Measurements from ENCODE around the gene ARPC5L.
"Not testable (repeated sequence)": the region's sequence is repeated elsewhere in the genome, so short reads cannot be mapped to it uniquely, and the experiment has no call there.

ARPC5L gene

DNA sequence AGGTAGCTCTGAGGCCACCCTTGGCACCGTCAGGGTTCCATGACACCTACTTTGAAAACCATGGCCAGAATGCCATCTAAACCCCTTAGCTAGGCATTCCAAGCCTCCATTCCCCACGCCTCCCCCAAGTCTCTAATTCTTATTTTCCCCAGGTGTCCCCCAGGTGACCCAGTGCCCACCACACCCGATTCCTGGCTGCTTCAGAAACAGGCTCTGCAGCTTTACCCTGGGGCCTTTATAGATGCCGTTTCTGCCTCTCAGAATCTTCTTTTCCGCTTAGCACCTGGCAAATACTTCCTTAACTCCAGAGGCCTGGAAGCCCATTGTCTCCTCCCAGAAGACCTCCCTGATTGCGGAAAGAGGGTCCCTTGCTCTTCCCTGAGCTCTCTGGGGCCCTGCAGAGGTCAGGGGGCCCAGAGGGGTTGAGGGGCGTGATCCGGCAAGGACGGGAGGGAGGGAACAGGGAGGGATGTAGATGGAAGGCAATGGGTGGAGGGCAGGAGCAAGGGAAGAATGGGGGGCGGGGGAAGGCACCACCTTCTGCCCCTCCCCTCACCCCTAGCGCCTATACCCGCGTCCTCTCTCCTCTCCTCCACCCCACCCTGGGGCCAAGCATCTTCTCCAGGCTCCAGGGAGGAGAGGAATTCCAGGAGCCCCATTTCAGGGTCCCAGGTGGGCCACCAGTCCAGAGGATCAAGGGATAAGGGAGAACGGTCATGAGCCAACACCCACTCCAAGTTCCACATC, 20.7 kb upstream of the ARPC5L start:
- no peak for DNase-seq (ENCODE audit: low read depth in 2 of 2)

DNA sequence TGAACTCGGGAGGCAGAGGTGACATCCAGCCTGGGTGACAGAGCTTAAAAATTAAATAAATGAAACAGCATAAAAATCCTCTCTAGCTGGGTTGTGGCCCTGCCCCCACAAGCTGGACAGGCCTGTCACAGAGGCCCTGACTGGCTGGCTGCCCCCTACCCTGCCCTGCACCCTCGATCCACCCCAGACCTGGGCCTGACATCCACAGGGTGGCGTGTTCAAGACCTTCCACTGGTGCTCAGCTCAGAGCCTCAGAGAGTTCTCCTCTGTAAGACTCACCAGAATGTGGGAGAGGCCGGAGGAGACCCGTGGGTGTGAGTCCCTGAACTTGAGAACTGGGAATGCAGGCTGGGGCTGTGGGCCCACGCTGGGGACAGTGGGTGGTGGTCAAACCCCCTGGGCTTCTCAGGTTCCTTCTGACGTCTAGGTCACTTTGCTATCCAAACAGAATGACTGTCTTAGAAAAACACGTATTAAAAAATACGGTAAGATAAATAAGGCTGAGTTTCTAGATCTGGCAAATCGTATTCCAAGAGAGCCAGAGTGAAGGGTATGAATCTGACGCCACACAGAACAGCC, 18.4 kb upstream of the ARPC5L start:
- DNase-seq (ENCODE audit: low read depth in 2 of 2): no peak

DNA sequence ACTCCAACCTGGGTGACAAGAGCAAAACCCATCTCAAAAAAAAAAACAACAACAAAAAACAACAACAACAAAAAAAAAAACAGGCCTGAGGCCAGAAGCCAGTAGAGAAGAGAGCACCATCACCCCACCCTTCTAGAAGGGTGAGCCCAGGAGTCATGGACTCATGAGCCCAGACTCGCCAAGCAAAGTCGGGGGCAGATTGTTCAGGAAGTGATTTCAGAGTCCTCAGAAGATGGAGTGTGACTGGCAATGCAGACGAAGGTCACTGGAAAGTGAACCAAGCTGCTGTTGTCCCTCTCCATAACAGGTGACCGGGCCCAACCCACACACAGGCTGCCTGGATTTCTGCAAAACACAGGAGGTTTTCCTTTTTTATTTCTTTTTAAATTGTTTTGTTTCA, 17.6 kb upstream of the ARPC5L start:
- DNase-seq (ENCODE audit: low read depth in 2 of 2): no peak

DNA sequence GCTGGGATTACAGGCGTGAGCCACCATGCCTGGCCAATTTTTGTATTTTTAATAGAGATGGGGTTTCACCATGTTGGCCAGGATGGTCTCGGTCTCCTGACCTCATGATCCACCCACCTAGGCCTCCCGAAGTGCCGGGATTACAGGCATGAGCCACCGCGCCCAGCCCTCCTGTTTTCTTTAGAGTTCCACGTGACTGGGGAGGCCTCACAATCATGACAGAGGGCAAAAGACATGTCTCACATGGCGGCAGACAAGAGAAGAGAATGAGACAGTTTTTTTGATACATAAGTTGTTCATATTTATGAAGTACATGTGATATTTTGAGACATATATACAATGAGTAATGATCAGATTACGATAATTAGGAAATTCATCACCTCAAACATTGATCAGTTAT, 15.5 kb upstream of the ARPC5L start:
- not testable (repeated sequence) for DNase-seq (ENCODE audit: low read depth in 2 of 2)

DNA sequence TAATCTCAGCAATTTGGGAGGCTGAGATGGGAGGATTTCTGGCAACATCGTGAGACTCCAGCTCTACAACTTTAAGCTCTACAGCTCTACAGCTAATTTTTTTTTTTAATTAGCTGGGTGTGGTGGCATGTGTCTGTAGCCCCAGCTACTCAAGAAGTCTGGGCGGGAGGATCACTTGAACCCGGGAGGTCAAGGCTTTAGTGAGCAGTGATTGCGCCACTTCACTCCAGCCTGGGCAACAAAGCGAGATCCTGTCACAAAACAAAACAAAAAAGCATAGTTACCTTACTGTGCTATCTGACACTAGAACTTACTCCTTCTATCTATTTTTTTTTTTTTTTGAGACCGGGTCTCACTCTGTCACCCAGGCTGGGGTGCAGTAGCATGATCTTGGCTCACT, 15.0 kb upstream of the ARPC5L start:
- DNase-seq (ENCODE audit: low read depth in 2 of 2): no peak

DNA sequence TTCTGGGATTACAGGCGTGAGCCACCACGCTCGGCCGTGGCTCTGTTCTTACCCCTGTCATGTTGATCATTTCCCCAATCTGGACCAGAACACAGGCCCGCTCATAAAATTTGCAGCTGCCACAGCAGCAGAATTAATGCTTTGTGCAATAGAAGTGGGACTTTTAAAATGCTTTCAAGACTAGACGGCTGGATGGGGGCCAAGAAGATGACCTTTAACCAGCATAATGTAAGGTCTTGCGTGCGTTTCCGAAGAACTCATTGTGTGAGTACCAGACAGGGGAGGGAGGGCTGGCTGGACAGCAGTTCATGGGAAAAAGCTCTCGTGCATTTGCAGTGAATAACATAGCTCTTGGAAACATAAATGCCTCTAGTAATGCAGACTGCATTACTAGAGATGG, 12.1 kb upstream of the ARPC5L start:
- no peak for DNase-seq (ENCODE audit: low read depth in 2 of 2)

DNA sequence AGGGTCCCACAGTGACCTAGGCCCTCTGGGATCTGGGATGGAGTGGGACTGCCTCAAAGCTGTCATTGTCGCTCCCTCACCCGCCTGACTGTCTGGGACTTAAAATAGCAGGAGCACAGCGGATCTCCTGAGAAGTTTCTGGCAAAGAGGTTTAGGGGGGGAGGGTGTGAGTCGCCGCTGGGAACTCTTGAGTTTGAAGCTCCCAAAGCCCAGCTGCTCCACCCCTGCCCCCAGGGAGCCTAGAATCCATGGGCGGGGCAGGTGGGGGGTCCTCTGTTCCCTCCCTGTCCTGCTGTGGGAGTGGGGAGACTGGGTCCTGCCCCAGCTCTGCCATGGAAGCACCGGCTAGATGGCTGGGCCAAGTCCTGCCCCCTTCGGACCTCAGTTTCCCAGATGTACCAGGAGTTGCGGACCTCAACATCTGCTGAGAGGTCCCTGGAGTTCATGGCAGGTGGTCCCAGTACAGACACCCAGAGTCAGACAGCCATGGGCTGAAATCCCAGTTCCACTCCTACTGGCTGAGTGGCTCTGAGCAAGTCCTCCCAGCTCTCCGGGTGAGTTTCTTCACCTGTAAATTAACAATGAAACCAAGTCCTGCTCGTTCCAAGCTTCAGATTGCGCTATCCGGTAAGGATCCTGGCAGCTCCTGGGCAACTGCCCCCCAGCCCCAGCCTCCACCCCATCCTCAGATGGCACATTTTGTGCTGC, 9.7 kb upstream of the ARPC5L start:
- DNase-seq (ENCODE audit: low read depth in 2 of 2): no peak

DNA sequence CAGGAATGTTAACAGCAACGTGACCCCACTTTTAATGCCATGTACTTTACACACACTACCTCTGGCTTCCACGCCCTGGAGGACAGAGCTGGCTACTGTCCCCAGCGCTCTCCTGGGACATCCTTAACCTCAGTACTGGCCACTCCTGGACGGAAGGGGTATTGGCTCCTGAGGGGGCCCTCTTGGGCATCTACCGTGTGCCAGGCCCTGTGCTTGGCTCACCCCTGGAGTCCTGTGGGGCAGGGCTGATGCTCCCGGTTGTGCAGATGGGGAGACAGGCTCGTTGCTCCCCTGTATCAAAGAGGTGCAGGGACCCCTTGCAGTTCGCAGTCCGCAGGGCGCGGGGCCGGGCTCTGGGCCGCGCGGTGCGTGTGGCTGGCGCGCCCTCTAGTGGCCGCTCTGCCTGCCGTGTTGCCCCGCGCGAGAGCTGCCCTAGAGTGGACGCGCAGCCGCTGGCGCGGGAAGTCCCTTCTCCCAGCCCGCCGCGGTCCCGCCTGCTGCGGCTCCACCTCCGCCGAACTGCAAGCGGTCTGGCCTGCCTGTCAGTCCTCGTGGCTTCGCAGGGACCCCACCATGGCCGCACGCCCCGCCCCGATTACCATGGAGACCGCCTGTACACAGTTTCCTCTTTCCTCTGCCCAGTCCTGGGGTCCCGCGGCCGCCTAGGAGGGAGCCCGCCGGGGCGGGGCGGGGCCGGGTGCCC, 8.9 kb upstream of the ARPC5L start, which contains the start of gene WDR38:
Gene WDR38 (plus strand): TSS at position 632 of the 703 bp plus-strand sequence. CDS start 72 bp downstream, outside the sequence.
- DNase-seq (ENCODE audit: low read depth in 2 of 2): peak; percentile 59 to 61

DNA sequence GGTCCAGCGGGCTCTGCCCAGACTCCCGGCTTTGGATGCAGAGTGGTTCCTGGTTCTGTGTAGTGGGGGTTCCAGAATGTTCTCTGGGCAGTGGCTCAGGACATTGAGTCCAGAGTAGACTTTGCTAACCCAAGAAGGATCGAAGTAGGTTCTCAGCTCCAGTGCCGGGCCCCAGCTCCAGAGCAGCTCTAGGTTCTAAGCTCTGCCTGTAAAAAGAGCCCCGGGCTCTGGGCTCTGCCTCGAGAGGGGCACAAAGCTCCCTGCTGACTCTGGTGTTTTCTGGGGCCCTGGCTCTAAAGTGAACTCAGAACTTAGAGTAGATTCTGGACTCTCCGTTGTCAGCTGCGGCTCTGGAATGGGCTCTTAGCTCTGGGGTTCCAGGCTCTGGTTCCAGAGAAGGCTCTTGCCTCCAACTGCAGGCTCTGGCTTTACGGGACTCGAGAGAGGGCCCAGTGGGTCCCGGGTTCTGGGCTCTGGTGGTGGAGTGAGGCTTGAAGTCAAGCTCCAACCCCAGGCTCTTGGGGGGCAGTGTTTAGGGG, 8.3 kb upstream of the ARPC5L start:
- DNase-seq (ENCODE audit: low read depth in 2 of 2): no peak

DNA sequence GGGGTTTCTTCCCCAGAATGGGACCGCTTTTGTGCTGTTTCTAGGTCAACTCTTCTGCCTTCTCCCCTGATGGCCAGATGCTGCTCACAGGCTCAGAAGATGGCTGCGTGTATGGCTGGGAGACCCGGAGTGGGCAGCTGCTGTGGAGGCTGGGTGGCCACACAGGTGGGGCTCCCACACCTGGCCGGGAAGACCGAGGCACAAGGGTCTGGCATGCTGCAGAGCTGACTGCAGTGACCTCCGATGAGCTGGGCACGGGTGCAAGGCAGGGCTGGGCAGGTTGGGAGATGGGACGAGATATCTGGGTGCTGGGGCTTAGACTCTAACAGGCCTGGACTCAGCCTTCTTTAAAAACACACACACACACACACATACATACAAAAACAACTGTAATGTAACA, 7.8 kb upstream of the ARPC5L start:
- no peak for DNase-seq (ENCODE audit: low read depth in 2 of 2)

DNA sequence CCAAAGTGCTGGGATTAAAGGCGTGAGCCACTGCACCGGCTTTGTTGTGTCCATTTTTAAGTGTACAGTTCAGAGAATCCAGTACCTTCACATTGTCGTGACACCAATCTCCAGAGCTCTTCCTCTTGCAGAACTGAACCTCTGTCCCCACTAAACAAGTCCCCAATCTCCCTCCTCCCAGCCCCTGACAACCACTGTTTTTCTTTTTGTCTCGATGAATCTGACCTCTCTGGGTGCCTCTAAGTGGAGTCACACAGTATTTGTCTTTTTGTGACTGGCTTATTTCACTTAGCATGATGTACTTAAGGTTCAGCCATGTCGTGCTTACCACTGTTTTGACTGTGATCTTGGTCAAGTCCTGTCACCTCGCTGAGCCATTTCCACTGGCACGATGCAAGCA, 7.1 kb upstream of the ARPC5L start:
- no peak for DNase-seq (ENCODE audit: low read depth in 2 of 2)

DNA sequence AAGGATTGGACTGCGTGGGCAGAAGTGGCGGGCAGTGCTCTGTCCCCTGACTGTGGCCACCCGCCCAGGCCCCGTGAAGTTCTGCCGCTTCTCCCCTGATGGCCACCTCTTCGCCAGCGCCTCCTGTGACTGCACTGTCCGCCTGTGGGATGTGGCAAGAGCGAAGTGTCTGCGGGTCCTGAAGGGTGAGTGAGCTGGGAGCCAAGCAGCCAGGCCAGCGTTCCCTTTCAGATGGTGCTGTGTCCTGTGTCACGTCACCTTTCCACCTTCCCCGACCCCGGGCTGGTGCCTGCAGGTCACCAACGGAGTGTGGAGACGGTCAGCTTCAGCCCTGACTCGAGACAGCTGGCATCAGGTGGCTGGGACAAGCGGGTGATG, 6.4 kb upstream of the ARPC5L start:
- DNase-seq (ENCODE audit: low read depth in 2 of 2): no peak

DNA sequence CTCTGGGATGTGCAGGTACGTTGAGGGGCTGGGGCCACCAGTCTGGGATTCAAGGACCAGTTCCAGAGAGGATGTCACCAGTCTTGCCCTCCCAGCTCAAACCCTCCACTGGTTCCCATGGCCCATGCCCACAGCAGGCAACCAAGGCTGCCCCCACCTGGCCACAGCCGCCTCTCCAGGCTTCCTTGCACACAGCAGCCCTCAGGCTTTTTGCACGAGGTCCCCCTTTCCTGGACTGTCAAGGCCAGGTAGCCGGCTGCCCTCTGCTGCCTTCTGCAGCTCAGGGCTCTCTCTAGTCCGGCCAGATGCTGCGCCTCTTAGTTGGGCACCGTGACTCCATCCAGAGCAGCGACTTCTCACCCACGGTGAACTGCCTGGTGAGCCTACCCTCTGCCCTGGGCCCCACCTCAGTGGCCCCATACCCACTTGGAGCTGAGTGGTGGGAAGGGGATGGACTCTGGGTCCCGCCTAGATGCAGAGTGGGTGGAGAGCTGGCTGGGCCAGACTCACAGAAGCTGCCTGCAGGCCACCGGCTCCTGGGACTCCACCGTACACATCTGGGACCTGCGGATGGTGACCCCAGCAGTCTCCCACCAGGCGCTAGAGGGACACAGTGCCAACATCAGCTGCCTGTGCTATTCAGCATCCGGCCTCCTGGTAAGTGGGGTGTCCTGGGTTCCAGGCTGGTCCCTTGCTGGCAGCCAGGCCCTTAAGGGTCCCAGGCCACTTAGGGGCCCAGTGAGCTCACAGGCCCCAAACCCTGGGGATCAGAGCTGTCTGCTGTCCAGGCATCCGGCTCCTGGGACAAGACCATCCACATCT, 5.8 kb upstream of the ARPC5L start:
- DNase-seq (ENCODE audit: low read depth in 2 of 2): no peak

DNA sequence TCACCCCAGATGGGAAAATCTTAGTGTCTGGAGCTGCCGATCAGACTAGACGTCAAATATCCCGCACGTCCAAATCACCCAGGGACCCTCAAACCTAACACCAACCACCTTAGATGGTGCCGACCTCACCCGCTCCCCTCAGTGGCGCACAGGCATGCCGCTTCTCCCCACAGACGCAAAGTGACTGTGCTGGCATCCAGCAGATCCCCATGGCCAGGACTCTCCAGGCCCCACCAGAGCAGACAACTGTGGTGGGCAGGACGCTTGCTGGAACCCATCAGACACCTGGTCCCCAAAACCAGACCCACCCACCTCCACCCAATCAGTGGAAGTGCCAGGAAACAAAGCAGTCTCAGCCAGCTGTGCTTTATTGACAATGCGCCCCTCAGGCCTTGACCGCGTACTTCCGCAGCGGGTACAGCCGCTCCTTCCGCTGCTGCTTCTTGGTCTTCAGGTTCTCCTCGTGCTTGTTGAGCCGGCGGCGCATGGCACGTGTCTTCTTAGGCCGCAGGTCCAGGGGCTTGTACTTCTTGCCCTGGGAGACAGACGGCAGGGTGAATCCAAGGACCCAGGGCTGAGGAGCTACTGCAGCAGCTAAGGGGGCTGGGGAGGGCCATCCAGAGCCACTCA, 4.3 kb upstream of the ARPC5L start:
- no peak for DNase-seq (ENCODE audit: low read depth in 2 of 2)

DNA sequence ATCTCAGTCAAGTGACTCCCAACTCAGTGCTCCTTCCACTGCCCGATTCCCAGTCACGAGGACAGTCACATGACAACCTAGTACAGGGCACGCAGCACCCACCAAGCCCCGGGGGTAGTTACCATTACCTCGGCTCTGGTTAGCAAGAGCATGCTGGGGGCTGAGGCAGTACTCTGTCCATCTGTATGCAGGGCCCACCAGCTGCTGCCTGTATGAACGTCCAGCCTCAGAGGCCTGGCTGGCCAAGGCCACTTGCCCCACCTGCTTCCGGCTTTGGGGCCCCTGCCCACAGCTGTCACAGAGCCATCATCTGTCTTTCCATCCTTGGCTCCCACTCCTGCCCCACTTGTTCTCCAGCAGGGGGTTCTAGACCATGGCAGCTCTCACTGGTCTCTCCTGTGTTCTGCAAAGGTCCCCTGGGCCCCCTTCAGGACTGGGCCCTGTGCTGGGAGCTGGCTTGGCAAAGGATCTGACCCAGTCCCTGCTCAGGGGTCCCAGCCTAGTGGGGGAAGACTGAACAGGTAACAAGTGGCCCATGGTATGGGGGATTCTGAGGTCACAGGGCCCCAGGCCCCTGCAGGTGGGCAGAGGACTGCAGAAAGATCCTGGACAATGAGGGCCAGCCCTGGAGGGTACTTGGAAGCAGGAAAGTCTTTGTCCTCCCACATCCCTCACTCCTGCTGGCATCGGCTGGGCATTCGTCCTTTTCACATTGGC, 3.4 kb upstream of the ARPC5L start:
- no peak for DNase-seq (ENCODE audit: low read depth in 2 of 2)

DNA sequence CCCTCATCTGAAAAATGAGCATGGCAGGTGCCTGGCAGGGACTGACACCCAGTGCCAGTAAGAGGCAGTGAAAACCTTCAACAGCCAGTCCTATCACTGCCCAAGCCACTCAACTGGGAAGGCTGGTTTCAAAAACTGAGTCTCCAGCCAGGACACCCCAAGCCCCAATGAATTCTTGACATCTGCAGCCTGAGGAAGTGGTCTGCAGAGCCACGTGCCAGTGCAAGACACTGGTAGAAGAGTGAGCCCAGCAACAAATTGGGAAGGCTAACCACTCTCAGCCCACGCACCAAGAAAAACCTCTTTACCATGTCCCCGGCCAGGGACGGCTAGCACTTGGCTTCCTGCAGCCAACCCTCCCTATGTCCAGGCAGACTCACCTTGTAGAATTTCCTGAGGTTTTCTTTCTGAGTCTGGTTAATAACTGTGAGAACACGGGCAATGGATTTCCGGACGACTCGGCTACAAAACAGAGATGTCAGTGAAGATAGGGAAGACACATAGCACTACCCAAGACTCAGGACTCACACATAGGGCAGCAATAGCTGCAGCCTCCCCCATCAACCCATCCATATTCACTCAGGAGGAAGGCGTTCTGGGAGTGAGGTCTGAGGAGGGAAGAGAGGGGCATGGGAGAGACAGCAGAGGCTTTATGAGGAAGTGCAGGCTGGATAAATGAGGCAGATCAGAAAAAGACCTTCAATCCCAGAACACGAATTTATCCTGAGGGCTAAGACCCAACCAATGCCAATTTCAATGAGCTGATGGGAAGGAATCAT, 1.9 kb upstream of the ARPC5L start:
- no peak for DNase-seq (ENCODE audit: low read depth in 2 of 2)

DNA sequence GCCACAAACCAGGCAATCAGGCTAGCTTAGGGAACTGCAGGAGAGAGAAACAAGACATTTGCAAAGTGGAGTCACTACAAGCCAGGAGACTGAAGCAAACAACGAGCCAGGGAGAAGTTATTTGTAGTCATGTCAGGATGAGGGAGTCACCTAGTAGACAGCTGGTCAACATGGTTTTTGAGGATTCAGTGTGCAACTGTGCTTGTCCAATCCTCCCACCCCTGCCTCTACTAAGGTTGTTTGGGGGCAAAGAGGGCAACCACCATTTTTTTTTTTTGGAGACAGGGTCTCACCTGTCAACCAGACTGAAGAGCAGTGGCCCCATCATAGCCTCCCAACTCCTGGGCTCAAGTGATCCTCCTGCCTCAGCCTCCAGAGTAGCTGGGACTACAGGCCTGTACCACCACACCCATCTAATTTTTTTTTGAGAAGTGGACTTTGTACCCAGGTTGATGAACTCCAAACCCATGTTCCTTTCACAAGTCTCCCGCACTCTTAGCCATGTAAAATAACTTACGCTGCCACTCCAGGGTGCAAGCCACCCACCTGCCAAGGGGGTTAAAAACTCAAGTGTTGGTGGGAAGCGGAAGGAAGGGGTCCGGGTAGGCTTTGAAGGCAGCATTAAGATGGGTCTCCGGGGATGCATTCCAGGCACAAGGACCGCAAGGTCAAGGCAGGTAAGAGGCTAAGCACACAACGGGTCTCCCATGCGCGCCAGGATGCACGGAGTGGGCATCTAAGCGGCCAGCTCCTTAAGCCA, 1.2 kb upstream of the ARPC5L start:
- DNase-seq (ENCODE audit: low read depth in 2 of 2): no peak

DNA sequence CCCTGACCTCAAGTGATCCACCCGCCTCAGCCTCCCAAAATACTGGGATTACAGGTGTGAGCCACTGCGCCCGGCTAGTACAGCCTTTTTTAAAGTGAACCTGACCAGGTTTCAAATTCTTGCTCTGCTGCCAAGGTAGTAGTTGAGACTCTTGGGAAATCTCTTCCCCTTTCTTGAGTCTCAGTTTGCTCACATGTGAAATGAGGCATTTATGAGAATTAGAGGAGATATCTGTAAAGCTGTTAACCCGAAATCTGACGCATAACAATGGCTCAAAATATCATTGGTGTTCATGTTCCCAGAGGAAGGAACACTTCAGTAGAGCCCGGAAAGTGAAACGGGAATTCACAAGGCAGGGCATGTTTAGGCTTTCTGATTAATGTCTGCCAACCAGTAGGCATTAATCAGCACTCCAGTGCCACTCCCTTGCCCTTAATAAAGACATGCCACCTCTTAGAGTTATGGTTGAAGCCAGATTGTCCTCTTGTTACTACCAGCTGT, 1.5 kb downstream of the ARPC5L start:
- DNase-seq (ENCODE audit: low read depth in 2 of 2): no peak
